NOMO-1 (cell line): ENCODE data around the gene FCN1.

Experiments
- DNase-seq, 2 experiments: peaks; one replicate each; lab custom pipeline; 2025; ENCODE audit not compliant: unreplicated experiment in 2 of 2; lab: John Stamatoyannopoulos, UW

FCN1 gene

DNA sequence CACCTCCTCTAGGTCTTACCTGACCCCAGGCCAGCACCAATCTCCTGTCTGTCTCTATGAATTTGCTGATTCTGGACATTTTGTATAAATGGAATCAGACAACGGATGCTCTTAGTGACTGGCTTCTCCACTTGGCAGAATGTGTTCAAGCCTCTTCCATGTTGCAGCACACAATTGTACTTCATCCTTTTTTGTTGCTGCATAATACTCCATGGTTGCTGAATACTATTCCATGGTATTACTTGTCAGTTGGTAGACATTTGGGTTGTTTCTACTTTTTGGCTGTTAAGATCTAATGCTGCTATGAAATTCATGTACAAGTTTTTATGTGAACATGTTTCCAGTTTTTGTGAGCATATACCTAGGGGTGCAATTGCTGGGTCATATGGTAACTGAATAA, 34.3 kb upstream of the FCN1 start:
- DNase-seq, result no peak

DNA sequence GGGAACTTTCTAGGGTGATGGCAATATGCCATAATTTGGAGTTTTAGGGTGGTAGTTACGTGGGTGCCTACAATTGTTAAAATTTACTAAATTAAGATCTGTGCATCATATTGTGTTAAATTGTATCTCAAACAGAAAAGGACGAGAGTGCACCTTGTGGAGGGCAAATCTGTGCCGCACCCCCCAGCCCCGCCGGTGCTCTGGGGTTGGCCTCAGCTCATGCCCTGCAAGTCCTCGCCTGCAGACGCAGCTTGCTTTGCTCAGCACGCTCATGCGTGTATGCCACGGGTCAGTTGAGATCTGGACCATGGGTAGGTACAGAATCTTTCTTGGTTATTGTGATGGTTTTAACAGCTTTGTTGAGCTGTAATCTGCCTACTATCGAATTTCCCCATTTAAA, 33.7 kb upstream of the FCN1 start:
- DNase-seq, result no peak

DNA sequence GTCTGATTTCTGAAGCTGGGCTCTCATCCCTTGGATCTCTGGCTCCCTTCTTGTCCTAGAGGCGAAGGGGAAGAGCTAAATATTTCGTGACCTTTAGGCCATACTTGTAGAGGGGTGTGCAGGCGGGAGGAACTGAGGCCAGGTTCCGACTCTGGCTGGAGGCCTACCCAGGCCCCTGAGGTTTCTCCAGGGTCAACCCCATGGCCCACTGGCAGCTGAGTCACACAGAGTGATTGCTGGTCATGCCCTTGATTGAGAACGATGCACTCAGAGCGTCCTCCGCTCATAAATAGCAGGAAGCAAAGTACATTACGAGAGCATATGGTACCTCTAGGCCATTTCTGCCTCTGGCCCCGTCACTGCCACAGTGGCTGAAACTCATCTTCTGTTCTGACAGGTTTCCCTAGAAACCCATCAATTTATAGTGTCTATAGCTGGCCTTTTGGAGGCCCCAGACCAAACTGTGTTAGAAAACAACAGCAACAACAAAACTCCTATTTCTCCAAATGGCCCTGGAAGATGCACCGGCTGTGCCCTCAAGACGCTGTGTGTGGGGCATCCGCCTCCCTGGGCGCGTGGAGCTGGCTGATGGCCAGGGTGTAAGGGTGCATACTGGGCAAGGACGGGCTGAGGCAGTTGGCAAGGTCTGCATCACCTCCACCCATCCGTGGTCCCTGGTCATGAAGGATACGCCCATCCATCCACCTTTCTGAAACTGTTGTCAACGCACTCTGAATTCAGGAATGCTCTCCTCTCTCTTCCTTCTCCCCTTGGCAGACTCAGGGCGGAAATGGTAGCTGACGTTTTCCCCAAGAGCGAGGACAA, 32.9 kb upstream of the FCN1 start:
- no peak for DNase-seq

DNA sequence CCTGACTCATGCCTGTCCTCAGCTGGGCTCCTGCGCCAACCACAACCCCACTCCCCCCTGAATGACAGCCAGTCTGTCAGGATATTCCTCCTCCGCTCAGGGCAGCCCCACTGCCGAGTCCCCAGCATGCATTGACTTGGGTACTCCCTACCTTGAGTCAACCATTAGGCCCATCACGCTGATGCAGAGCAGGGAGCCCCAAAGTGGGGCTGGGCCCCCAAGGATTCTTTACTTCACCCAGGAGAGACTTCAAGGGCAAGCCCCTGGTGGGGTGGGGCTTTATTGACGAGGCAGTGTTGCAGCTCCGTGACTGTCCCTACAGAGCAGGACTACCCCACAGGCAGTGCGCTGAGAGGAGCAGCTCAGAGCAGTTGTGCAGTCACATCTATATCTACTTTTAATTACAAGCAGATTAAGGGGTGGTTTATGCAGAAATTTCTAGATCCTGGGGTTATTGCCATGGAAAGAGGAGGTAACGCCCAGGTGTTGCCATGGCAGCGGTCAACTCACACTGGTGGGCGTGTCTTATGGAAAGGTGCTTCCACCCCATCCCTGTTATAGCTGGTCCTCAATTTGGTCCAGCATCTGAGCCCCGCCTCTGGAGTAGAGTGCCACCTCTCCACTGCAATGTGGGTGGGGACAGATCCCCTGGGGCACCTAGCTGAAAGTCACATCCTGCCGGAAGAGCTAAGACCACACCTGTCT, 32.1 kb upstream of the FCN1 start:
- no peak for DNase-seq

DNA sequence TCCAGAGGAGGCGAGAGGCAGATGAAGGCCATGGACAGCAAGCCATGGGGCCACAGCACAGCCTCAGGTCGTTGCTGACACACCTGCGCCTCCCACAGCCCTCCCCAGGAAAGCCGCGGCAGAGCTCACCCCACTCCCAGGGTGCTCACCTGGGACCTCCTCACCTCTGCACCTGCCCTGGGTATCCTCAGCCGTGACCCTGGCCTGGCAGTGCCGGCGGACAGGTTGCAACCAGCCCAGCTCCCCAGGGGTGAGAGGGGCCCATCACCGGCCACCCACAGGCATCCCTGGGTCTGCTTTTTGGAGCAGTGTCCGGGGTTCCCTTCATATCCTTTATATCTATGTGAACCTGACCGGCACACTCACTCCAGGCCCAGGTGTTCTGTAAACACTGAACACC, 30.4 kb upstream of the FCN1 start:
- DNase-seq, result no peak

DNA sequence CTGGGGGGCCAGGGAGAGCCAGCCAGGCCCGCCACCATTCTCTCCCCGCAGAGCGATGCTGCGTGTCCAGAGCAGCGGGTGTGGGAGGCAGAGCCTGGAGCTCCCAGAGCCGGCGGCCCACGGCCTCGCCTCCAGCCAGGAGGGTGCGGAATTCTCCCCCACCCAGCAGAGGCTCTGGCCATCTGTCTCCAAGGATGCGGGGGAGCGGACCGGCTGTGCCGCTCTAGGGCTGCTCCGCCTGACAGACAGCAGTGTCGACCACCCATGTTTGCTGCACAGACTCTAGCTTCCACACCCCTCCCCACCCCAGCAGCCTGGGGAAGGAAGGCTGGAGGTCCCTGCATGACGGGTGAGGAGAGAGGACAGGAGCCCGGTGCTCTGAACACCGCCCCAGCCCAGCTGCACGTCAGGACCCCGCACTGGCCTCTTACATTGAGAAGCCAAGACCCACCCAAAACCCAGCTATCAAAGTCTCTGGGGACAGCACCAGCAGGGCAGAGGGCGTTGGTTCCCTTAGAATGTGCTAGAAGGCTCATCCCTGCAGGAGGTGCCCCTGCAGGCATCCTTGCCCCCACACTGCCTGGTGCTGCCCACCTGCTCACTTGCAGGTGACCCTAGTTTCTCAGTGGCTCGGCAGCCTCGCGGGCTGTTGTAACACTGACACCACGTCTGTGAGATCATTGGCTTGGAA, 29.7 kb upstream of the FCN1 start:
- no peak for DNase-seq

DNA sequence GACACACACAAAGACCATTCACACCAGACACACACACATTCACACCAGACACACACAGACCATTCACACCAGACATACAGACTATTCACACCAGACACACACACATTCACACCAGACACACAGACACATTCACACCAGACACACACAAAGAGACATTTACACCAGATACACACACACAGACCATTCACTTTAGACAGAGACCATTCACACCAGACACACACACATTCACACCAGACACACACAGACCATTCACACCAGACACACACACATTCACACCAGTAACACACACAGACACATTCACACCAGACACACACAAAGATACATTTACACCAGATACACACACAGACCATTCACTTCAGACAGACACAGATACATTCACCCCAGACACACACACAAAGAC, 29.0 kb upstream of the FCN1 start:
- DNase-seq, result no peak

DNA sequence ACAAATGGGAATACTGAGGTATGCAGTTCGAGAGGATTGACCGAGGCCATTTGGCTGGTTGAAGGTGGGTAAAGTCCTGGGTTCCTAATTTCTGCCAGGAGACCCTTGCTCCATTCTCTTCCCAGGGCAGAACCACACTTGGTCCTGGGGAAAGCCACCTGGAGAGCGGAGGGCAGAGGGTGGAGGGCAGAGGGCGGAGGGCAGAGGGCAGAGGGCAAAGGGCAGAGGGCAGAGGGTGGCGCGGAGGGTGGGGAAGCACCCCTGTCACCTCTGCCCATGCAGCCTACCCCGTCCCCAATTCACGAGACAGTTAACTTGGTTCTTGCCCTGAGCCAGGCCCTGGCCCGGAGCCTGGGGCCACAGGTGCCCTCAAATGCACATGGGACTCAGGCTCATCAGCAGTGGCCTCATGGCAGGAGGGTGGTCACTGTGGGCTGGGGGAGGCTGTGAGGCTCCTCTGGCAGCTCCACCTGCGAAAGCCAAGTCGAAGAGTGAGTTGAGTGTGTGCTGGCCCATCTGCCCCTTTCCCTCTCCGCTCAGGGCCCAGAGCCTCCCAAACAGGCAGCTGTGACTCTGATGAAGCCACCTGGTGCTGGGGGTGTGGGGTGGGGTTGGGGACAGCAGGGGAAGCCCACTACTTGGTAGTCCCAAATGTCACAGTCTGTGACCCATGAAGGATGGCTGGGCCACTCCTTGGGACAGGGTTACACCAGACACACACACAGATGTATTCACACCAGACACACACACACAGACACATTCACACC, 28.0 kb upstream of the FCN1 start:
- DNase-seq, result no peak

DNA sequence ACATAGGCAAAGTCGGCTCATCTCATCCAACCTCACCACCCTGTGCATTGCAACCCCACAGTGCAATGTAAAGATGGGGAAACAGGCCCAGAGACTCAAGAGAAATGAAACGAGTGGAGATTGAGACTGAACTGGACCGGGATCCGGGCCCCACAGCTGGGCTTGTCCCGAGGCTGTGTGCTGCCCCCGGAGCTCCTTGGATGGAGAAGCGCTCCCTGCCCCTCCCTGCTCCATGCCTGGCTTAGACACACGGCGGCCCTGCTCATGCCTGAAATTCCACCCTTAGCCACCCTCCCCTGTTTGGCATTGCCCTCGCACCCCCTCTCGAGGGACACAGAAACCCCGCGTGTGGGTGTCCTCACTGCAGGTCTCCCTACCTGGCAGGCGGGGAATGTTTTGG, 27.2 kb upstream of the FCN1 start:
- no peak for DNase-seq

DNA sequence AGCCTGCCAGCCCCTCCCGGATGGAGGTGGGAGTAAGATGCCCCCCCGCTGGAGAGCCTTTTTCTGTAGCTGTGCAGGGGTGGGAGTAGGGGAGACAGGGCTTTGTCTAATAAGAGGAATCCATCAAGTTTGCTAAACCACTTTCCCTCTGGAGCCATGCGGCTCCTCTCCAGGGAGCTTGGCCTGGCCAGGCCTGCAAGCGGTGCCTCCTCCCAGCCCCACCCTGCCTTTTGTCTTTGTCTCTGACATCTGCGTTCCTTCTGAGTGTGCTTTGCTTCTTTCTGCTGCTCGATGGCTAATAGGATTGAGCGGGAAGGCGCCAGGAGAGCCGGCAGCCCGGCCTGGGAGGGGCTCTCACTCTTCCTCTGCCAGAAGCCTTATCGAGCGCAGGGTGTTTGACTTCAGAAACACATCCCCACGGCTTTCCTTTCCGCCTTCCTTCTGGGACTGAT, 26.7 kb upstream of the FCN1 start:
- DNase-seq, result no peak

DNA sequence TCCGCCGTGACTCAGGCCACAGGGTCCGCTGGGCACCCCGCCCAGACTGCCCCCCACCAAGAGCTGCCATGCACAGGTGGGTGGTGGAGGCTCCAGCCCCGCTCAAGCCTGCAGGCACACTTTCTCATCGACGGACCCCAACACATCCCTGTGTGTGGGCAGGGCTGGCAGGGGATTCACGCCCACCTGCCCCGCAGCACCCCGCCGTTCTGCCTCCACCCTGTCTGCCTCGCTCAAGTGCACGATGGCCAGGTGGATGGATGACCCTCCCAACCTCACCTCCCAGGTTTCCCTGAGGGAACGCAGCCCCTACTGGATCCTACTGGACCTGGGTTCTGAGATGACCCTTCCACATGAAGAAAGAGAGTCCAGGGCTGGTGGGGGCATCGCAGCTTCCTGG, 26.1 kb upstream of the FCN1 start:
- no peak for DNase-seq

DNA sequence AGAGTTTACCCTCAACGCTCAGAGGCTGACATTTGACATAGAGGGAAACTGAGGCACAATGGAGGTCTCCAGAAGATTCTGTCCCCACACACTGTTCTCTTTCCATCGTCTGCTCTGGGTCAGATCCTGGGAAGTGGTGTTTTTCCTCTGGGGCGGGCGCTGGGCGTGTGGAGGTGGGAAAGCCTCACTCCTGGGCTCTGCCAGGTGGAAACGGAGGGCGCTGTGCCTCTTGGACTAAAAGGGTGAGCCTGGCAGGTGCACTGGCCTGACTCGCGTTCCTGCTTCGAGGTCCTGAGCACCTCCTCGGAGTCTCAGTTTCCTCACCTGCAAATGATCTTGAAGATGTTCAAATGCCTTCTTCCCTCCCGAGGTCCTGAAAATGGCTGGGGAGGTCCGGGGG, 25.7 kb upstream of the FCN1 start:
- DNase-seq, result no peak

DNA sequence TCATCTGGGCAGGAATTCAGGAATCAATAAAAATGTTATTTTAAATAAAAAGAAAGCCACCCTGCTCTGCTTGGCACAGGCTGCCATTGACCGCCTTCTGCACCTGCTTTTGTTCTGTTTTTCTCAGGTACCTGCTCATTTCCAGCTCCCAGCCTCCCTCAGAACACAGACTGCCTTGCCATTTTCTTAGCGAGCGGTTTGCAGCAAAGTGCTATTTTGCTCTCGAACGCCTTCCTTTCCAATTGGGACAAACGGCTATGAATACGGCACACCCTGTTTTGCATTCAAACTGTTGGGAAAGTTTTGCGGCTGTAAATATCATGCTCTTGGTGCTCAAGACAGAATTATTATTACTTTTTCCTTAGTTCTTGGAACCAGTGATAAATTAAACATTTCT, 25.1 kb upstream of the FCN1 start:
- DNase-seq, result no peak

DNA sequence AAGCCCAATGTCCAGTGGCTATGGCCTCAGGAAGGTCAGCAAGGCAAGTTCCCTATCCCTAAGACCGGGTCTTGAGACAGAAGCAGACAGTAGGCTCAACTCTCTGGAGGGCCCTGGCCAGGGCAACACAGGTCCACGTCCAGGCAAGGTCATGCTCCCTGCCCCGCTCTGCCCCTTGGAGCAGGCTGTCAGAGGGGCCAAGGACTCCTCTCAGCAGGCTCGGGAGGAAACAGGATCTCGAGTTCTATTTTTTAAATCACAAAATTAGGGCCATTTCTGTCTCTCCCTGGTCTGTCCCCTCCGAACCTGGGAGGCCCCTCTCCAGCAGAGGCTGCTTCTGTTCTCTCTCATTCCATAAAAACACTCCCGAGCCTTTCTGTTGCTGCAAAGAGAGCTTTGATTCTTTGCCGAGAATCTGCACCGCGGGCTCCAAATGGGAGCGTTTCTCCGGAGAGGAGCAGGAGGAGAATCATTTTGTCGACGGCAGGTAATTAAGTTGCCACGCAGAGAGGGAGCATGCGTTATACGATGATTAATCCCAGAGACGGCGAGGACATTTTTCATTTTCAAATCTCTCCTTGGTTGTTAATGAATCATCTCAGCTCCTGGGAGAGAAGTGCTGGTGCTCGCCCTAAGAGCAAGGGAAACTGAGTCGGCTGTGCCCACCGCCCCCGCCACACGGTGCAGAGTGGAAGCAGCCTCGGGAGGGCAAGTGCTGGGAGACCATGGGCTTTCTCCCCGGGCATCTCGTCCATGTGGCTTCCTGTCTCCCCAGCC, 24.5 kb upstream of the FCN1 start:
- no peak for DNase-seq

DNA sequence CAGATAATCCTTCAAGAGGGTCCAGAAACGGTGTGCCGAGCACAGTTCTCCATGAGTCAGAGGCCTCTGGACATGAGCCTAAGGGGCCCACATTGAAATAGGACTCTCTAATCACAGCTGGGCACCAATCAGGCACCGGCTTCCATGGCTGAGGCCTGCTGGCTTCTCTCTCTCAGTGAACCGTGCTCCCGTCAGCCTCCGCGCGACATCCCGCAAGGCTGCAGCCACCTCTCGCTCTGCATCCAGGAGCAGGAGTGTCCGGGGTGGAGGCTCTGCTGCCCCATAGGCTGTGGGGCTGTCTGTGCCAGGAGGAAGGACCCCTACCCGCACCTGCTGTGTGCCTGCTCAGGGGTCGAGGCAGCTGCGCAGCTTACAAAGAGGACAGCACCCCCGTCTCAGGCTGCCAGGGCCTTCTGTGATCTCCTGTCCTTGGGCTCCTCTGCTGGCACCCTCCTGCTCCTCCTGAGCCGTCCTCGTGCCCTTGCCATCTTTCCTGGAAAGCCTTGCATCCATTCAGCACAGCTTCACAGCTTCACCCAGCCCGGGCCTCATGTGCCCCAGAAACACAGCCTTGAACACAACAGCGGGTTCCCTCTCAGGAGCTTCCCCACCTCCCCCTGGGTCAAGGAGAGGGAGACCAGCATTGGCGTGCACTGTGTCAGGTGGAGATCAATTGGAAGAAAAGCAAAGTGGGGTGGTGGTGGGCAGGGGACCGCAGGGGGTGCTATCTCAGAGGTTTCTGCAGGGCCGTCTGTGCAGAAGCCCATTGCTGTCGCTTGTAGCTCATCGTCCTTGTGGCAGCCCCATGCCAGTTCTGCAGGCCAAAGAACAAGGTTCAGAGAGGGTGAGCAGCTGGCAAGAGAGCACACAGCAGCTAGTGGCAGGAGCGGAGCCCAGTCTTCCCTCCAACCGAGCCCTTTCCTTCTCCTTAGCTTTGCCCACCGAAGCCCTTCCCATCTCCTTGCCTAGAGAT, 22.8 kb upstream of the FCN1 start:
- no peak for DNase-seq

DNA sequence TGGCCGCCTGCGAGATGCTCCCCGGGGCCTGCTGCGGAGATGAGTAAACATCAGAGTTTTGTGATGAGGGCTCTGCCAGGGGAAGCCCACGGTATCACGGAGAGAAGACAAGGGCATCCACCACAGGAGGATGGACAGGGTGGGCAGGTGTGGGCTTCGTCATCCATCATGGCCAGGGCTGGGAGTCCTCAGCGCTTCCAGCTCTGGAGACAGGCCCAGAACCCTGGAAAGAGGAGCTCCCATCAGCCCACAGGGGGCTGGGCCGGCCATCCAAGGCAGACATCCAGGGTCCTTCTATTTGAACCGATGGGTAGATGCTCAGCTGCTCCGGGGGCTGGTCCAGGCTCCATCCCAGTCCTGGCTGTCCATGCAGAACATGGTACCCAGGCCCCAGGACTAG, 22.1 kb upstream of the FCN1 start:
- DNase-seq, result no peak

DNA sequence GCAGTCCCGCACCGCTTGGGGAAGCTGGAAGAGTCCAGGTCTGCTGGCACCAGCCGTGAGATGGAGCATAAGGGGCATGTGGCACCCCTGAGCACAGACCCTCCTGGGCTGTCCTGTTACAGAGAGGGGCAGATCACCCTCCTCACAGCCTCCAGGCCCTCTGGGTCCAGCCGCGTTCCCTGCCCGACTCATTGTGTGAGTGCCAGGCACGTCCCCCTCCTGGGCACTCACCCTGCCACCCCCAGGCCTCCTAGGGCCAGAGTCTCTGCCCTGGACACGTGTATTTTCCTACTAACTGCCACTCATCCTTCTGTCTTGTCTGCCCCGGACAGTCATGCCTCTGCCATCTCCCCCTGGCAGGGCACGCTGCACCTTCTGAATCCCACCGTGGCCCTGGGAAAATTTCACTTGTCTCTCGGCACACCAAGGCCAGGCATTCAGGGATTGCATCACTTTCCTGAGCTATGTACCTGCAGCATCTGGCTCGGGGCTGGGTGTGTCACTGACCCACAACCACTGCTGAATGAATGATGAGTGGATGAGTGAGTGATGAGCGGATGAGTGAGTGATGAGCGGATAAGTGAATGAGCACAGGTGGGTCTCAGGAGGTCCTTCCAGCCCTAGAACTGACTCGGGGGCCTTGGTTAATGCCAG, 21.5 kb upstream of the FCN1 start:
- no peak for DNase-seq

DNA sequence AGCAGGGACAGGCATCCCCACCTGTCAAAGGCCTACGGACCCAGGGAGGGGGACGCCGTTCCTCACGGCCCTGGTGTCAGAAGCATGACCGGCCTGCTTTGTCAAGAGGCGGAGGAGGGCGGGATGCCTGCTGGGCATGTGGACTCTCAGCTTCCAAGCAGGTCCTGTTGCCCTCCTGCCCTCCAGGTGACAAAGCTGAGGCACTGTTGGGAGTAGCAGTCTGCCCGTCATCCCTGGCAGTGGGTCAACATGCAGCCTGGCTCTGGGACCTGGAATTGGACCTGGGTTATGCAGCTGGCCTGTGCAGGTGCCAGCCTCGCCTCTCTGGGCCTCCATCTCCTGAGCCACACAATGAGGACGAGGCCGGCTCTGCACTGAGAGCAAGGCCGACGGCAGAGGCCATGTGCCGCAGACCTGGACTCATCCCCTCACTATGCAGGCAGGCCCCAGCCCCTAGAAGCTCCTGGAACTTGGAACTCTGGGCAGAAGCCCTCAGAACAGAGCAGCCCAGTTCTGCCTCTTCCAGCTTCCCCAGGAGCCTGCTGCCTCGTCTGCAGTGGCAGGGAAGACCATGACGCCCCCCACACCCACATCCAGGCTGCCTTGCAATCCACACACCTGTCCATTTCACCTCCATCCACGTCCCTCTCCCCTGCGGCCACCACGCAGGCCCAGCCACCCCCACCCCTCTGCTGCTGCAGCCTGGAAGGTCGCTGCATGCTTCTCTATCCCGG, 20.8 kb upstream of the FCN1 start:
- no peak for DNase-seq
